HTERT RPE-1 (cell line): ENCODE measurements around the gene GNB1.
"Not testable (repeated sequence)": the region's sequence is repeated elsewhere in the genome, so short reads cannot be mapped to it uniquely, and the experiment has no call there.

Experiments
- in situ Hi-C: fragments of 300-500 bp; cut with MboI; formaldehyde crosslinking; loops from 4 replicates; pipeline ENCODE4 v1.14.3; 2020; ENCODE audit warnings: low sequenced_read_pairs

GNB1 gene

GRCh38 chr1:1861761-1862310, 29.1 kb downstream of the GNB1 start:
- in situ Hi-C loops, result not testable (repeated sequence)

GRCh38 chr1:1861339-1861730, 29.6 kb downstream of the GNB1 start:
- in situ Hi-C loops, result no loop called here

GRCh38 chr1:1859970-1860697, 30.8 kb downstream of the GNB1 start:
- in situ Hi-C loops, result not testable (repeated sequence)

- in situ Hi-C loops, result no loop called here
Measured at GRCh38 chr1:1858382-1859086, 32.4 kb downstream of the GNB1 start.

GRCh38 chr1:1857096-1857703, 33.7 kb downstream of the GNB1 start:
- in situ Hi-C loops, result no loop called here

GRCh38 chr1:1856161-1856560, 34.7 kb downstream of the GNB1 start:
- in situ Hi-C loops, result not testable (repeated sequence)

GRCh38 chr1:1853593-1854257, 37.2 kb downstream of the GNB1 start:
- in situ Hi-C loops, result no loop called here

- in situ Hi-C loops, result no loop called here
Measured at GRCh38 chr1:1852619-1853414, 38.1 kb downstream of the GNB1 start.

GRCh38 chr1:1847890-1848289, 43.0 kb downstream of the GNB1 start:
- in situ Hi-C loops, result no loop called here

GRCh38 chr1:1847061-1847850, 43.6 kb downstream of the GNB1 start:
- in situ Hi-C loops, result no loop called here

- in situ Hi-C loops, result no loop called here
Measured at GRCh38 chr1:1846386-1846918, 44.4 kb downstream of the GNB1 start.

- in situ Hi-C loops, result no loop called here
Measured at GRCh38 chr1:1842360-1843146, 48.3 kb downstream of the GNB1 start.

- in situ Hi-C loops, result no loop called here
Measured at GRCh38 chr1:1841575-1841995, 49.3 kb downstream of the GNB1 start.

GRCh38 chr1:1839311-1839965, 51.4 kb downstream of the GNB1 start:
- in situ Hi-C loops, result no loop called here

- in situ Hi-C loops, result no loop called here
Measured at GRCh38 chr1:1836119-1836518, 54.8 kb downstream of the GNB1 start.

GRCh38 chr1:1835546-1835945, 55.3 kb downstream of the GNB1 start:
- in situ Hi-C loops, result no loop called here

GRCh38 chr1:1833916-1834325, 57.0 kb downstream of the GNB1 start:
- in situ Hi-C loops, result no loop called here

GRCh38 chr1:1833456-1833855, 57.4 kb downstream of the GNB1 start:
- in situ Hi-C loops, result no loop called here
